Glomerular visceral epithelial cell (primary cell): Measurements from ENCODE around the gene HIPK1.
"Not testable (repeated sequence)": the region's sequence is repeated elsewhere in the genome, so short reads cannot be mapped to it uniquely, and the experiment has no call there.

Source experiments
- DNase-seq: peaks from one replicate; pipeline ENCODE4 v3.0.0-alpha.2; 2016; ENCODE audit errors: extremely low spot score

HIPK1 gene

DNA sequence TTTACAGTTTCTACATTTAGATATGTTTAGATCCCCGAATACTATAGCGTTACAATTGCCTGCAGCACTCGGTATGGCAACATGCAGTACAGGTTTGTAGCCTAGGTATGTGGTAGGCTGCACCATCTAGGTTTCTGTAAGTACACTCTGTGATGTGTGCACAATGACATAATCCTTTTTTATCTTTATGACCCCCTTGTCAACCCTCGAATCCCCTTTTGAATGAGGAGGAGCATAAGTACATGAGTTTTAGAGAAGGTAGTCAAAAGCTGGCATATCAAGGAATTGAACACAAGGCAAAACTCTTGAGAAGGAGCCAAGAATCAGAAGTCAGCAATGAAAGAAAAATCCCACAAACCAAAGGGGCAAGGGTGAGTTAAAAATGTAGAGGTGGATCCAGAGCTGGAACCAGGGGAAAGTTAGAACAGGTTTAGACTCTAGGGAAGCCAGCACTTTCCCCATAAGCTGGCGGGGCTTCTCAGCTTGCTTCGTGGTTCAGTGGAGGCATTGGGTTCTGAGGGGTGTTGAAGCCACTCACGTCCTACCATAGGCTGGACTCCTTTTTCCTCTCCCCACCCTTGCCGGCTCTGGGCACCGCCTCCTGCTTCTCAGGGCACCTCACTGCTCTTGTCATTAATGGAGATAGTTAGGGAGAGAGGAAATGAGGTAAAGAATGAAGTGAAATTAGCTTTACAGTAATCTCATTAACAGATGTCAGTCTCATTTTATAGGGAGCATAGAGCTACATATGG lies 81.5 kb downstream of the HIPK1 start:
- DNase-seq: no peak

DNA sequence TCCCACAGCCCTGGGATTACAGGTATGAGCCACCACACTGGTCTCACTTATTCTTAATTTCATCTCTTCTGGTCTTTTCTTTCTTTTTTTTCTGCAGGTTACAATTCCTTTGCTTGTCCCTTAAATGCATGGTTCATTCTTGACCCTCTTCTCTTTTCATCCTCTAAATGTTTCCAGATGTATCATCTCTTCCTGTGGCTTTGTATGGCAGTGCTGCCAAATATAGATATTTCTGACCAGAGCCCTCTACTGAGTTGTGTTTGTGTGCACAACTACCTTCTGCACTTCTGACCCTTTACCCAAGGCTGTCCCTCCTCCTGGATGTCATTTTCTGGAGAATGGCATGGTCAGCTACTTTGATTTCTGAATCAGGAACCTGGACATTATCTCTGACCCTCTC lies 82.7 kb downstream of the HIPK1 start:
- DNase-seq: no peak

DNA sequence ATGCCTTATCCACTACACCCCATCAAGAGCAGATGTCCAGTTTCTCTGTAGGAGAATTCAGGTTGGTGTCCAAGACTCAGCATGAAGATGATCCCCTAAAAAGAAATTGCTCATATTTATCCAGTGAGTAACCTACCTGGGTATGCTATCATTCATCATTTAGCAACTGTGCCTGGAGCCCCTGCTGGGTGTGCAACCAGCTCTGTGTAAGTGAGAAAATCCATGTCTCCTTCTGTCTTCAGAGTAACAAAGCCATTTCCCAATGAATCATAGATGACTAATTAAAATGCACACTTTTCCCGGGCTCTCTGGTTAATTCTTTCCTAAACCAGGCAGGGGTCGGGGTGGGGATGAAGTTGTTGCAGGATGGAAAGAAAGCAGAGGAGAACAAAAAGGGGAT lies 86.0 kb downstream of the HIPK1 start:
- DNase-seq: peak; percentile 12

DNA sequence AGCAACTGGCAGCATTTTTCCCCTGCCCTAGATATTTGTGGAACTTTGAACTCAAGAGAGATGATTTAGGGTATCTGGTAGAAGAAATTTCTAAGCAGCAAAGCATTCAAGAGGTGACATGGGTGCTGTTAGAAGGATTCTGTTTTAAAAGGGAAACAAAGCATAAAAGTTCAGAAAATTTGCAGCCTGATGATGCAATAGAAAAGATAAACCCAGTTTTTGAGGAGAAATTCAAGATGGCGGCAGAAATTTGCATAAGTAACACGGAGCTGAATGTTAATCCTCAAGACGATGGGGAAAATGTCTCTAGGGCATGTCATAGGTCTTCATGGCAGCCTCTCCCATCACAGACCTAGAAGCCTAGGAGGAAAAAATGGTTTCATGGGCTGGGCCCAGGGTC lies 90.6 kb downstream of the HIPK1 start:
- not testable (repeated sequence) for DNase-seq

DNA sequence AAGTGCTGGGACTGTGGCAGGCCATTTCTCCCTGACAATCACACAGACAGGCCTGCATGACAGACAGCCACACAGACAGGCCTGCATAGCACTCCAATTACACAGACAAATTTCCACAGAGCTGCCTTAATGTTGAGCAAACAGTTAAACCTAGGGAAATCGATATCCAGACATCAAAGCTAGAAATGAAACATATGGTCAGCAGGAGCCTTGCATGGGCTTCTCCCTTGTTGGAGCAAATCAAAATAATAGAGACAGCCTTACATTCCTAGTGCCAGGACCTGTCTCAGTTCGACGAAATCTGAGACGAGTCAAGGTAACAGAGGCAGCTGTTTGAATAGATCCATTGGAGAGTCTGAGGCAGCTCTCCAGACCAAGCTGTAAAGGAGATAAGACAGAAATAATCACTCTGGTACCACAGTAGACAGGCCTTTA lies 92.6 kb downstream of the HIPK1 start:
- DNase-seq: no peak

DNA sequence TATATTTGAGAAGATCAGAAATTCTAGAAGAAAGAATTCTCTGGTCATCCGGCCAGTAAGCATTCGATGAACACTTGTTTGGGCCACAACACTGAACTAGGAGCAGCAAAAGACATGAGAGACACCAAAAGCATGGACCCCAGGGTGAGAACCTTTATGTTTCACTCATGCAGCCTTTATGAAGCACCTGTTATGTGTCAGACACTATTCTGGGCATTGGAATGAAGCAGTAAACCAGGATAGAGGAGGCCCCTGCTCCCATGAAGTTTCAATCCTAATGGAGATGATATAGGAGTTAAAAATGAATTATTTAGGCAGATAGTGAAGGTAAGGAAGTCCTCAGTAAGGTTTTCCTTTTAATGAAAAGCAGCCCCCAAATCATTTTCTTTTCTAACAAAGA lies 93.8 kb downstream of the HIPK1 start:
- DNase-seq: no peak

DNA sequence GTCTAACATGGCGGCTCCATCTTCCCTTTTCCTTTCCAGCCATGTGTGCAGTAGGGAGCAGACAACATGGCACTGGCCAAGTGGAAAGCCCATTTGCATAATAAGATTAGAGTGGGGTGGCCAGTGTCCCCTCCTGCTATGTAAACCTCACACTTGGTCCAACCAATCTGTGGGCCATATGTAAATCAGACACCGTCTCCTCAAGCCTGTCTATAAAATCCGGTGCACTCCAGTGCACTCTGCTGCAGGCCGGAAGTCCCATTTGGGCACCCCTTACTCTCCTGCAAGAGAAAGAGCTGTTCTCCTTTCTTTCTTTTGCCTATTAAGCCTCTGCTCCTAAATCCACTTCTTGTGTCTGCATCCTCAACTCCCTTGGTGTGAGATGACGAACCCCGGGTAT lies 94.3 kb downstream of the HIPK1 start:
- DNase-seq: no peak

DNA sequence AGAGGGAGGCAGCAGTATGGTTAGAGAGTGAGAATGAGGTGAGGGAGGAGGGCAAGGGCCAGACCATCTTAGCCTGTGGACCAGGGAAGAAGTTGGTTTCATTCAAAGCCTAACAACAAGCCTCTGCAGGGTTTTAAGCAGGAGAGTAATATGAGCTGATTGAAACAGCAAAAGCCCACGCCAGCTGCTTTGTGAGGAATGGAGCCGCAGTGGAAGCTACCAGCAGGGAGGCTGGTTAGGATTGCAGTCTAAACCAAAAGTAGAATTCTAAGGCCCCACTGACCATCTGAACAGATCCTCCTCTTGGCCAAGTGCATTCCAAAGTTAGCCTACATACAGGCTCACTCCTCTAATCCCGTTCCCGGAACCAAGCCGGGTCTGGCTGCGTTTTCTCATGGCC lies 94.9 kb downstream of the HIPK1 start:
- no peak for DNase-seq

DNA sequence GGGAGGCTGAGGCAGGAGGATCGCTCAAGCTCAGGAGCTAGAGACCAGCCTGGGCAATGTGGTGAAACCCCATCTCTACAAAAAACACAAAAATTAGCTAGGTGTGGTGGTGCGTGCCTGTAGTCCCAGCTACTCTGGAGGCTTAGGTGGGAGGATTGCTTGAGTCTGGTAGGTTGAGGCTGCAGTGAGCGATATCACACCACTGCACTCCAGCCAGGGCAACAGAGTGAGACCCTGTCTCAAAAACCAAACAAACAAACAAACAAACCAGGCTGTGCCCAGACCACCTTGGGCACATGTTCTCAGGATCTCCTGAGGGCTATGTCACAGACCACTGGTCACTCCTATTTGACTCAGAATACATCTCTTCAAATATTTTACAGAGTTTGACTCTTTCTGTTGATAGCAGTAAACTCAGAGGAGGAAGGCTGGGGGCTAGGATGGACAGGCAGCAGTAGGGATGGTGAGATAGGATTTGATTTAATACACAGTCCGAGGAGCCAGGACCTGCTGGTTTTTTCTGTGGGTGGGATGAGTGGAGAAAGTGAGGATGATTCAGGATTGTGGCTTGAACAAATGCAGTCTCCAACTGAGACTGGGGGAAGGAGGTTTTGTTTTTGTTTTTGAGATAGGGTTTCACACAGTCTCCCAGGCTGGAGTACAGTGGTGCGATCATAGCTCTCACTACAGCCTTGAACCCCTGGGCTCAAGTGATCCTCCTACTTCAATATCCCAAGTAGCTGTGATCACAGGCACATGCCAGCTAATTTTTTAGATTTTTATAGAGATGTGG lies 96.7 kb downstream of the HIPK1 start:
- no peak for DNase-seq

DNA sequence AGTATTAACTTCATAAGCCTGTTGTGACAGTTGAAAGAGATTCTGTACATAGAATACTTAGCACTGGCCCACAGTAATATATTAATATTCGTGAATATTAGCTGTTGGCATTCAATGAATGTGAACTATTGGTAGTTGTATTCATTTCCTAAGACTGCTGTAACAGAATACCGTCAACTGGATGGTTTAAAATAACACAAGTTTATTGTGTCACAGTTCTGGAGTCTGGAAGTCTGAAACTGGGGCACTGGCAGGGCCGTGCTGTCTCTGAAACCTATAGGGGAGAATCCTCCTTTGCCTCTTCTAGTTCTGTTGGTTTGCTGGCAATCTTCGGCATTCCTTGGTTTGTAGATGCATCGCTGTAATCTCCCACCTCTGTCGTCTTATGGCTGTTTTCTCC lies 97.7 kb downstream of the HIPK1 start:
- no peak for DNase-seq
